ENCODE results near the gene ZNF555.

GRCh38 chr19:2803486-2804155, 37.7 kb upstream of the ZNF555 start:
- no peak for TF ChIP-seq CTCF (IDR thresholded peaks at IDR 0.05)
- no peak for TF ChIP-seq POLR2AphosphoS5 (IDR thresholded peaks at IDR 0.05)

Measured in upper lobe of left lung (tissue), 4 donors.